ENCODE measurements around the gene PGM3.
A peak's percentile ranks its signal among the peaks of the same experiment; 100 is the strongest.
"Not testable (repeated sequence)": the region's sequence is repeated elsewhere in the genome, so short reads cannot be mapped to it uniquely, and the experiment has no call there.

The PGM3 gene

GRCh38 chr6:83192871-83193746 is at the start of gene PGM3, which contains the start of gene RWDD2A:
Gene PGM3 (minus strand): TSS chr6:83193265. CDS start chr6:83191012, 2,253 bp downstream.
Gene RWDD2A (plus strand): TSS chr6:83193357. CDS start chr6:83194452, 1,095 bp downstream.
- DNase-seq = no peak

GRCh38 chr6:83231146-83231545 is 38.1 kb upstream of the PGM3 start:
- DNase-seq = no peak

GRCh38 chr6:83226517-83226916 is 33.5 kb upstream of the PGM3 start:
- no peak for DNase-seq

GRCh38 chr6:83221889-83222479 is 28.9 kb upstream of the PGM3 start:
- DNase-seq = peak; percentile 9

- DNase-seq = no peak
Measured at GRCh38 chr6:83221276-83221675, 28.2 kb upstream of the PGM3 start.

GRCh38 chr6:83220121-83220520 is 27.1 kb upstream of the PGM3 start:
- DNase-seq = no peak

GRCh38 chr6:83218646-83219045 is 25.6 kb upstream of the PGM3 start:
- DNase-seq = no peak

- DNase-seq = no peak
Measured at GRCh38 chr6:83216806-83217205, 23.7 kb upstream of the PGM3 start.

GRCh38 chr6:83215131-83216047 is 22.3 kb upstream of the PGM3 start:
- DNase-seq = peak; percentile 31

GRCh38 chr6:83202031-83202430 is 9.0 kb upstream of the PGM3 start:
- DNase-seq = no peak

- no peak for DNase-seq
Measured at GRCh38 chr6:83199863-83200225, 6.8 kb upstream of the PGM3 start.

- DNase-seq = no peak
Measured at GRCh38 chr6:83199173-83199862, 6.3 kb upstream of the PGM3 start.

- DNase-seq = no peak
Measured at GRCh38 chr6:83198486-83199172, 5.6 kb upstream of the PGM3 start.

GRCh38 chr6:83193747-83194566 is 892 bp upstream of the PGM3 start:
- DNase-seq = no peak

GRCh38 chr6:83192456-83192855 is 609 bp downstream of the PGM3 start:
- DNase-seq = no peak

- DNase-seq = not testable (repeated sequence)
Measured at GRCh38 chr6:83191974-83192373, 1.1 kb downstream of the PGM3 start.

- DNase-seq = no peak
Measured at GRCh38 chr6:83190626-83191025, 2.4 kb downstream of the PGM3 start.

GRCh38 chr6:83188501-83188900 is 4.6 kb downstream of the PGM3 start:
- no peak for DNase-seq

- no peak for DNase-seq
Measured at GRCh38 chr6:83185096-83185495, 8.0 kb downstream of the PGM3 start.

- DNase-seq = no peak
Measured at GRCh38 chr6:83183082-83183828, 9.8 kb downstream of the PGM3 start.
